Spinal cord (tissue), 10 donors: ENCODE measurements around the gene HID1. TPM values are rescaled to one million over a fixed set of nuclear protein-coding genes. Genes with fewer than 3 reads are reported as not detected.
A peak's percentile ranks its signal among the peaks of the same experiment; 100 is the strongest.
"Not testable (repeated sequence)": the region's sequence is repeated elsewhere in the genome, so short reads cannot be mapped to it uniquely, and the experiment has no call there.

ENCODE experiments used
- DNase-seq, 6 donors: peaks; one replicate each; pipeline versions ENCODE4 v3.0.0 to v3.0.0-alpha.2; 2013 to 2015; ENCODE audit warnings: low spot score in 6 of 6, low read depth in 4 of 6
- H3K27ac ChIP-seq: one replicate; pipeline ENCODE4 v1.5.1; 2013; ENCODE audit warnings: low read depth, low read length, control low read depth
- H3K27me3 ChIP-seq: one replicate; pipeline ENCODE4 v1.6.1; 2013; ENCODE audit warnings: low read length; ENCODE audit not compliant: control insufficient read depth, insufficient read depth
- H3K36me3 ChIP-seq: one replicate; pipeline ENCODE4 v1.6.1; 2013; ENCODE audit warnings: low read length; ENCODE audit not compliant: control insufficient read depth, insufficient read depth
- H3K4me1 ChIP-seq: one replicate; pipeline ENCODE4 v1.6.1; 2013; ENCODE audit warnings: low read length; ENCODE audit not compliant: control insufficient read depth, insufficient read depth
- H3K4me3 ChIP-seq: one replicate; pipeline ENCODE4 v1.5.1; 2013; ENCODE audit warnings: low read depth, low read length, control low read depth
- H3K9me3 ChIP-seq: one replicate; pipeline ENCODE4 v1.6.1; 2013; ENCODE audit warnings: low read length; ENCODE audit not compliant: control insufficient read depth, insufficient read depth
- WGBS: methylation state at CpG from one replicate; pipeline ENCODE4 v1.1.5; 2013; ENCODE audit warnings: missing lambda C conversion rate; ENCODE audit not compliant: insufficient coverage; 5-methylcytosine and 5-hydroxymethylcytosine counted together
- polyA plus RNA-seq, 2 donors: library from polyadenylated mRNA; unstranded; fragments of 120-200 nt; gene quantifications; one replicate each; pipeline ENCODE4 v1.2.1, GENCODE V29; 2013; ENCODE audit not compliant: insufficient read length in 2 of 2
- total RNA-seq, 2 donors: library from RNA; depleted of rRNA in 1 of 2; stranded (reverse); fragments of 120-200 nt in 1 of 2; fragments of >200 nt in 1 of 2; gene quantifications; one replicate each; pipeline versions ENCODE4 v1.2.3 to v1.2.4, GENCODE V29; 2013 to 2014
- donor health status: healthy.

The HID1 gene
- total and polyA plus RNA-seq, 4 donors, result 12.3 to 61.6 (median 33.8) TPM

DNA sequence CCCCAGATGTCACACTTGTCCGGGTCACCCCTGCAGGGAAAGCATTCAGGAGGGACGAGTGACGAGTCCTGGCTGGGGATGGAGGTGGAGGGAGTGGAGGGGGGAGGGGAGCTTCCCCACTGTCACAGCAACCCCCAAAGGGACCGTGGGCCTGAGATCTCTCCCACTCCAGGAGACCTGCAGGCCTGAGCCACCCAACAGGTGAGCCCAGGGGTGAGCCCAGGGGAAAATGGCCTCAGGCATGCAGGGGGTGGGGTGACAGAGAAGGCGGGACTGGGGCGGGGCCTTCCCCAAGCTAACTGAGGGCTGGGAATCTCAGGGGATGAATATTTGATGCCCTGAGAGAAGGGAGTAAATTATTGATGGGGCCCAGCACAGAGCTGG, 51.9 kb downstream of the HID1 start:
- no peak overlapping the region for H3K27ac ChIP-seq
- WGBS, result 64% methylated on average over 3 of the region's 6 CpGs
- H3K4me1 ChIP-seq, result peaks cover 41% of the 10 kb centered on the region
- H3K36me3 ChIP-seq, result no peaks in the 10 kb centered on the region
- DNase-seq, result no peak
- H3K4me3 ChIP-seq, result no peak overlapping the region
- peaks cover 39% of the 10 kb centered on the region for H3K27me3 ChIP-seq
- no peaks in the 10 kb centered on the region for H3K9me3 ChIP-seq

DNA sequence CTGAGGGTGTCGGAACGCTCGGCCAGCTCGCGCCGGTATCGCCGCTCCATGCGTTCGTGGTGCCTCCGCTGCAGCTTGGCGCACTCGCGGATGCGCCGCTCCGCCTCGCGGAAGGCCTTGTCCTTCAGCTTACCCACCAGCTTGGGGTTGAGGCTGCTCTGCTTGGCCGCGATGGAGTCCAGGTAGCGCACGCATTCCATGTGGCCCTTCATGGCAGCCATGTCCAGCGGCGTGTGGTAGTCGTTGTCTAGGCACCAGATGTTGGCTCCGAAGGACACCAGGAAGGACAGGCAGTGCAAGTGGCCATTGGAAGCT, 52.3 kb downstream of the HID1 start:
- no peaks in the 10 kb centered on the region for H3K9me3 ChIP-seq
- H3K36me3 ChIP-seq, result no peaks in the 10 kb centered on the region
- peak in 1 of 6 donors; percentile 21 for DNase-seq
- WGBS, result 80% methylated on average over 27 of the region's 27 CpGs
- peaks cover 41% of the 10 kb centered on the region for H3K4me1 ChIP-seq
- H3K4me3 ChIP-seq, result no peak overlapping the region
- no peak overlapping the region for H3K27ac ChIP-seq
- peaks cover 35% of the 10 kb centered on the region for H3K27me3 ChIP-seq

DNA sequence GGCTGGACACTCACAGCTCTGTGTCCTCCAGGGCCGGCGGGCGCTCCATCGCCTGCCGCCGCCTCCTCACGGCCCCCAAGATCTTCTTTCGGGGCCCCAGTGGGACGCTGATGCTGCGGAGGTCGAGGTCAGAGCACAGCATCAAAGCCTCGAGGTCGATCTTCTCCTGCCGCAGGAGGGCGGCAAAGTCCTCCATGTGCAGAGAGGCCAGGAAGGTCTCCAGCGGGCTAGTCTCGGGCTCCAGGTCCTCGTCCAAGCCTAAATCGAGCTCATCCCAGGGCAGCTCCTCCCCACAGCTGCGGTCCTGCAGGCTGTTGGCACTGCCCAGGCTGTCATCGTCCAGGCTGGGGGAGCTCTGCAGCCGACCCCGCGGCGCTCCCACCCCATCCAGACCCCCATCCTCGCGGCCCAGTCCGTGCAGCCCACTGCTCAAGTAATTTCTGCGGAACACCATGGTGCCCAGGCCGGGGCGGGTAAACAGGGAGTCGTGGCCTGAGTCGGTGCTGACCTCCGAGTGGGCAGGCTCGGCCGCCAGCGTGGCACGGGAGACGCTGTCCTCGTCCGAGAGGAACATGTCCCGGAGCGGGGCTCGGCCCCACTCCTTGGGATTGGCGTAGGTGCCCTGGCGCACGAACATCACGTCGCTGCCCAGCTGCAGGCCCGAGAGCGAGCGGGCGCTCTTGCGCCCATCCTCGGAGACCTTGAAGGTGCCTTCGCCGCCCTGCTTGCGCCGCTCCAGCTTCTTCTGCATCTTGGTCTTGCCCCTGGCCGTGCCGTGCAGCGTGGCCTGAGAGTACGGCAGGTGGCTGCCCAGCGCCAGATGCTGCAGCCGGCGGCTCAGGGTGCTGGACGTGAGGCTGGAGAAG, 52.9 kb downstream of the HID1 start:
- DNase-seq, result peak in 1 of 6 donors; percentile 11

DNA sequence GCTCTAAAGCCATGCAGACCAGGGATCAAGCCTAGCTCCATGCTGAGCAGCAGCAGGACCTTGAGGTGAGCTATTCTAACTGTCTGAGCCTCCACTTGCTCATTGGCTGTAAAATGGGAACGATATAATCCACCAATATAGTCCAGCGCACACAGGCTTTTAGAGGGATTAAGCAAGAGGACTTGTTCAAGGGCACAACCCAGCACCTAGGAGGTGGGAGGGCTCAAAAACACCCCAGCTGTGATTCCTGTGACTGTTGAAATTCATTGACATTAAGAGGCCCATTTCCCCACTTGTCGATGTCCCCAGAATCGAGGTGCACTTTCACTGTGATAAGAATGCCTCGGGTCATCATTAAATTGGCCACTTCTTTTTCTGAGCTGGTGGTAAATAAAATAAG, 53.7 kb downstream of the HID1 start:
- Histone ChIP-seq H3K4me3 (no peak overlapping the region), H3K36me3 (no peaks in the 10 kb centered on the region), H3K27ac (no peak overlapping the region), H3K4me1 (peaks cover 30% of the 10 kb centered on the region), H3K9me3 (no peaks in the 10 kb centered on the region), H3K27me3 (peaks cover 22% of the 10 kb centered on the region)
- DNase-seq, result no peak
- WGBS, result 100% methylated on average over 2 of the region's 5 CpGs

More for the DNA sequence above, 52.9 kb downstream of the HID1 start:
- Histone ChIP-seq H3K27ac (no peak overlapping the region), H3K27me3 (peaks cover 29% of the 10 kb centered on the region), H3K36me3 (no peaks in the 10 kb centered on the region), H3K4me1 (peaks cover 38% of the 10 kb centered on the region), H3K4me3 (no peak overlapping the region), H3K9me3 (no peaks in the 10 kb centered on the region)
- 68% methylated on average over 67 of the region's 67 CpGs for WGBS

DNA sequence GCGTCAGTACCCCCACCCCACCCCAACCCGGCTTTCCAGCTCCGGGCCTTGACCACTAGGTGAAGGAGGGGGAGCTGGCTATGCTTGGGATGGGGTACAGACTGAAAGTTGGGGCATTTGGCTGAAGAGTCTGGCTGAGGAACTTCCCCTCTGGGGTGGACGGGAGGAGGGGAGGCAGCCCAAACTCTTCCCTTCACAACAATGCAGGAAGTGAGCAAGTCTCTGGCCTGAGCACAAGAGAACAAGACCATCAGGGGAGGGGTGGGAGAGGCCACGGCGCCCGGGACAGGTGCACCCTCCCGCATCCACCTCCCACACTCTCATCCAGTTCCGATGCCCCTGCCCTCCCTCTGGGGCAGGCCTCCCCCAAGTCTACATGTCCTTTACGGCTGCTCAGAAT, 55.1 kb downstream of the HID1 start:
- no peak for DNase-seq
- Histone ChIP-seq H3K4me1 (peaks cover 17% of the 10 kb centered on the region), H3K9me3 (no peaks in the 10 kb centered on the region), H3K36me3 (no peaks in the 10 kb centered on the region), H3K27me3 (peaks cover 8% of the 10 kb centered on the region), H3K27ac (no peak overlapping the region), H3K4me3 (no peak overlapping the region)
- 71% methylated on average over 7 of the region's 10 CpGs for WGBS

DNA sequence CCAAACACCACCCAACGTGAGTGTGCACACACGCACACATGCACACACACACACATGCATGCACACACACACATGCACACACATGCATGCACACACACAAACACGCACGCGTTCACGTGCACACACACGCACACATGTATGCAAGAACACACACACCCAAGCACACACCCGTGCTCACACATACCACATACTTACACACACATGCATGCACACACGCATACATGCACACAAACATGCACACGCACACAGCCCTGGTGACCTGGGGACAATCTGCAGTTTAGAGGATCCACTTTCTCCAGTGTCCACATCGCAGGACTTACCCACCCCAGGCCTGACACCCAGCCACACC, 55.7 kb downstream of the HID1 start:
- 96% methylated on average over 11 of the region's 11 CpGs for WGBS
- no peaks in the 10 kb centered on the region for H3K36me3 ChIP-seq
- peaks cover 5% of the 10 kb centered on the region for H3K27me3 ChIP-seq
- H3K27ac ChIP-seq, result no peak overlapping the region
- H3K4me3 ChIP-seq, result no peak overlapping the region
- DNase-seq, result no peak
- H3K9me3 ChIP-seq, result no peaks in the 10 kb centered on the region
- peaks cover 13% of the 10 kb centered on the region for H3K4me1 ChIP-seq

DNA sequence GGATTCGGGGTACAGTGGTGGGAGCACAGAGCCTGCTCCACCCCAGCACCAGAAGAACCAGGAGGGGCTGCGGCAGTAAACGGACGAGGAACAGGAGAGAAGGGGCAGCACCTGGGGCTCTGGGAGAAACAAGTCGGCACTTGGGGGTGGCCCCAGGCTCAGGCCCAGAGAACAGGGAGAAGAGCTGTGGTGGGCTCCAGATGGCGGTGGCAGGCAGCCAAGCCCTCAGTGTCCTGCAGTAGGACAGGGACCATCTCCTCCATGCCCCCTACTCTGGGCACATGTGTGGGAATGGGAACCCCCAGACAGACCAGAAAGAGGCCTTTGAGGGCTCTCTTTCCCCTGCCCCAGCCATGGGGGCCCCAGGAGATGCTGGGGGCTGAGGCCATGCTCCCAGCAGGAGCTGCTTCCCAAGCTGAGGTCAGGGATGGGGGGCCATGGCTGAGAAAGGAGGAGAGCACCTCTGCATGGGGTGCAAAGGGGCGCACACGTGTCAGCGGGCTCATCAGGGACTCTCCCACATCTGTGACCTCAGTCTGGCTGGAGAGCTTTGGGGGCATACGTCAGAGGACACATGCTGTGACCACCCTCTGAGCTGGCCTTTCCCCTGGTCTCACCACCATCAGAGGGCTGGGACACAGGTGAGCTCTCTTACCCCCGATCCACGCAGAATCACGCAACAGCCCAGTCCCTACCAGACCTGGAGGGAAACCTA, 56.3 kb downstream of the HID1 start:
- H3K4me1 ChIP-seq, result peaks cover 8% of the 10 kb centered on the region
- H3K27me3 ChIP-seq, result peaks cover 1% of the 10 kb centered on the region
- H3K4me3 ChIP-seq, result no peak overlapping the region
- DNase-seq, result no peak
- no peak overlapping the region for H3K27ac ChIP-seq
- WGBS, result 71% methylated on average over 12 of the region's 13 CpGs
- H3K36me3 ChIP-seq, result no peaks in the 10 kb centered on the region
- no peaks in the 10 kb centered on the region for H3K9me3 ChIP-seq

DNA sequence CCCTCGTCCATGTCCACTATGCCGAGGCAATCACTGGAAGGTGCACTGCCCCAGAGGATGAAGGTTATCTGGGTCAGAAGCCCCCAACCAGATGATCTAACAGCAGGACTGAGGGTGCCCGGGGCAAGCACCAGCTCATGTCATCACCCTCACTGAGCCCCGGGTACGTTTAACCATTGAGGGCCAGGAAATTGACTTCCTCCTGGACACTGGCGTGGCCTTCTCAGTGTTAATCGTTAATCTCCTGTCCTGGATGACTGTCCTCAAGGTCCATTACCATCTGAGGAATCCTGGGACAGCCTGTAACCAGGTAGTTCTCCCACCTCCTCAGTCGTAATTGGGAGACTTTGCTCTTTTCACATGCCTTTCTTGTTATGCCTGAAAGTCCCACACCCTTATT, 61.1 kb downstream of the HID1 start:
- 83% methylated on average over 7 of the region's 8 CpGs for WGBS
- H3K9me3 ChIP-seq, H3K4me1 ChIP-seq, H3K36me3 ChIP-seq, H3K27ac ChIP-seq, H3K27me3 ChIP-seq, DNase-seq, H3K4me3 ChIP-seq: not testable (repeated sequence)

DNA sequence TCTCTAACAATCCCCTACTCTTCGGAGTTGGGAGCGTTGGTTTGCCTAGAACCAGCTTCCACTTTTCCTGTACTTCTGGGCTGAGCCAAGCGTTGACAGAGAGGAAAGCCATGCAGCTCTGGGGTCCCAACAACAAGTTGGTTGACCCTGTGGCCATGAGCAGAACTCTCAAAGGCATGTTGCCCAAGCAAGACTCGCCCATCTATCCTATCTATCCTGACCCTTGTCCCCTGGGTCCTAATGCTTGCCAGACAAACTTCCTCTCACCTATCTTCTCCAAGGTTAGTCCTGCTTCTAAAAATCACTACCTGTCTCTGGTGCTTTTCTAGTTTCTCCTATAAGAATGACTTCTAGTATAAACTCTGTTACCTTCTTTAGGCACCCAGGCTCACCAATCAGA, 63.5 kb downstream of the HID1 start:
- WGBS, result 68% methylated on average over 4 of the region's 4 CpGs
- H3K36me3 ChIP-seq, H3K4me3 ChIP-seq, H3K27ac ChIP-seq, H3K9me3 ChIP-seq, DNase-seq, H3K4me1 ChIP-seq, H3K27me3 ChIP-seq: not testable (repeated sequence)

DNA sequence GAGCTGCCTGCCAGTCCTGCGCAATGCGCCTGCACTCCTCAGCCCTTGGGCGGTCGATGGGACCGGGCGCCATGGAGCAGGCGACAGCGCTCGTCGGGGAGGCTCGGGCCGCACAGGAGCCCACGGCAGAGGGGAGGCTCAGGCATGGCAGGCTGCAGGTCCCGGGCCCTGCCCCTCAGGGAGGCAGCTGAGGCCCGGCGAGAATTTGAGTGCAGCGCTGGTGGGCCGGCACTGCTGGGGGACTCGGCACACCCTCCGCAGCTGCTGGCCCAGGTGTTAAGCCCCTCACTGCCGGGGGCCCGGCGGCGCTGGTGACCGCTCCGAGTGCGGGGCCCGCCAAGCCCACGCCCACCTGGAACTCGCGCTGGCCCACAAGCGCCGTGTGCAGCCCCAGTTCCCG, 65.5 kb downstream of the HID1 start:
- Histone ChIP-seq H3K9me3 (no peaks in the 10 kb centered on the region), H3K4me3 (no peak overlapping the region), H3K4me1 (no peaks in the 10 kb centered on the region), H3K36me3 (no peaks in the 10 kb centered on the region), H3K27ac (no peak overlapping the region), H3K27me3 (peaks cover 7% of the 10 kb centered on the region)
- WGBS, result 95% methylated on average over 34 of the region's 34 CpGs
- no peak for DNase-seq
